GM18498 (cell line): ENCODE data around the gene PRDM5.
A peak's percentile ranks its signal among the peaks of the same experiment; 100 is the strongest.
"Not testable (repeated sequence)": the region's sequence is repeated elsewhere in the genome, so short reads cannot be mapped to it uniquely, and the experiment has no call there.

Experiments
- ATAC-seq: cut with Tn5 transposase; IDR thresholded peaks from one replicate; pipeline ENCODE4 v1.9.1; 2021; ENCODE audit warnings: mild to moderate bottlenecking, moderate library complexity; ENCODE audit not compliant: unreplicated experiment

PRDM5 gene

DNA sequence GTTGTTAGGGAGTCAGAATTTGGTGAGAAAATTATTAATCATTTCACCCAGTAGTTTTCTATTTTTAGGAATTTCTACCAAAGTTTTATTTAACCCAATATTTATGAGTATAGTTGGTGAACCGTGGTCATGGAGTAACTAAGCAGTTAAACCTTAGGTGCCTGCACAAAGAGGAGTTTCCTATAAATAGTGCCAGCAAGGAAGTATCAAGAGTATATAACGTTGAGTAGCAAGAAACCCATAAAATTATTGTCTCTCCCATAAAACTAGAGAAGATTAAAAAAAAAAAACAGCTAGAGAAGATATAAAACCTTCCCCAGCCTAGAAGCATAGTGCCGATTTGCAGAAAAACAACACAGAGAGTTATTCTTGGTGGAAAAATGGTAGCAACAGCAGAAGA is 158.9 kb downstream of the PRDM5 start:
- ATAC-seq: no peak

DNA sequence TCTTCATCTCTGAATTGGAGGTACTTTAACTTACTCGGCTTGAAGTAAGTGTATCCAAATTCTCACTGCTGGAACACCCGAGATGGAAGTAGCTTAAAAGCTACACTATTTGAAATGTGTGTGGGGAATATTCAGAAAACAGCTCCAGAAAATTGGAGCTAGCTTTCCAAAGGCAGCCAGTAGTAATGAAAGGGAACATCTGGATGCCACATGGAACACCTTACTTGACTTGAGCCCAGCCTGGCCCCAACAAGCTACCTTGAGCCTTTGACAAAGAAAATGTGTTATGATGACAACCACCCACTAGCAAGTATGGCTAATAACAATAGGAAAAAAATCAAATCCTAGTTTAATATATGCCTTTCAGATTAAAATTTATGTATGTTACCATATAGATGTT is 161.5 kb downstream of the PRDM5 start:
- ATAC-seq: no peak

DNA sequence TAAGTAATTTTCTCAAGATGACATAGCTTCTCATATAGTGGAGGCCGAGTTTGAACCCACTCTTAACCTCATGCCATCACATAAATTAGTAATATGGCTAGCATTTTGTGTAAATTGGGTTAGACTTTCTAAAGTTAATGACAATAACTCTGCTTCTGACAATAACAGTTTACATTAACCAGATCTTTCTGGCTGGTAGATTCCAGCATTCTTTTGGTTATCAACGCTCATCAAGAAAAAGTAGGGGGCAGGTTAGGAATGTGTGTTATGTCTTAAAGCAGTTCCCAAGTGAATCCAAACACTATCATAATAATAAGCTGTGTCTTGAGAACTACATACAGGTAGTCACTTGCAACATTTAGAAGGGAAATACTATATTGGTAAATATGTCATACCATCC is 162.5 kb downstream of the PRDM5 start:
- ATAC-seq: no peak

DNA sequence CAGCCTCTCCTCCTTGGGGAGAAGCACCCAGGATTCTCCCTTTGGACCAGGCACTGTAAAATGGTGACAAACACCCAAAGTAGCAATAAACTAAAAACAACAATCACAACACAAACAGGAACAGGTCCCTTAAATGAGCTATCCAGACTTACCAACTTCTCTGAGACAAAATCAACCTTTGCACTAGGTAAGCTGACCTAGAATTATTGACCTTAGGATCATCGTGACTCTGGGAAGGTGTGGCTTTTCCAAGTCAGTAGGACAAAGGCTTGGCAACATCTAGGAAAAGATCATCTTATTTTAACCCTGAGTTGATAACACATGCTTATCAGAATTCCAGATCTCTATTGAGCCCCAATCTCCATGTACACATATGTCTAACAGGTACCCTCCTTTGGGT is 166.7 kb downstream of the PRDM5 start:
- ATAC-seq: no peak

DNA sequence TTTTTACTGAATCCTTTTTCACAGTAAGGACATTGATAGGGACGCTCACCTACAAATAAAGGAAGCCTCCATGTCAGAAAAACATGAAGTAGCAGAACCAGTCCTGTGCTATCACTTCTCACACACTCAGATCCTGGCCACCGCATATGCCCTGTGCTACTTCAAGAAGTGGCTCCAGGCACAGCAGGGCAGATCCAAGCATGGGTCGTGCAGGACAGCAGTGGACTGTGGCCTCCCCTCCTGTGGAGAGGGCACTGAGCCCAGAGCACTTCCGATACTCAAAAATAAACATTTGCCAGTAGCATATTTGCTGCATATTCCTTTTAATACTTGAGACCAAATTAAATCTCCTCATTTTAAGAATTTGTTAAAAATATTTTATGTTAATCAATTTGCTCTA is 167.9 kb downstream of the PRDM5 start:
- no peak for ATAC-seq

DNA sequence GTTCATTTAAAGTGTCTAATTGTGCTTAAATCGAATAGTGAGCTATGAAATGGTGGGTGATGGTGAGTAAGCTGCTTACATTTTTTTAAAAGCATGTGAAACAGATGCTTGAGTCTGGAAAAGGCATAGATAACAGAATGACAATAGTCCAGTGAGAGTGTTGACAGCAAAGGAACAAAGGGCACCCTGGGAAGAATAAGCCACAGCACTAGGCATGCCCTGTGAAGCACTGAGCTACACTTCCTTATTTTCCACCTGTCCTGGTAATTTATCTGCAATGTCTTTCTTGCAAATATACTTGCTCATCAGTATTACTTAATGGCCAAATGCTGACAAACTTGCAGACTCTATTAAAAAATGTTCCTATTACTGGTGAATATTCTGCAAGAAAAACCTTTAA is 168.7 kb downstream of the PRDM5 start:
- no peak for ATAC-seq

DNA sequence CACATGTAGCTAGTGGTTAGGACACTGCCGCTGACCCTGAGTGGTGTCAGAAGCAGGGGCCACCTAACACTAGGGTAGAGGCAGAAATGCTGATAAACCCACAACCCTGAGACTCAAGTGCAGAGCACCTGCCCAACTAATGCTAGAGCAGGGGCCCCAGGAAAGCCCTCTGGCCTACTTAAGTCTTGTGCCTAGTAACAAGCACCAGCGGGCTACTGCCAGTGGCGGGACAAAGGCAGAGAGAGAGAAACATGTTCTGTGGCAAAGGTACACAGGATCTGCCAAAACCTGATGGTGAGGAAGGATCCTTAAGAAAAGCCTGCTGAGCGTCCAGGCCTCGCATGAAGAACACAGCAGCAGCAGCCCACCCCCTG is 172.4 kb downstream of the PRDM5 start:
- ATAC-seq: no peak

DNA sequence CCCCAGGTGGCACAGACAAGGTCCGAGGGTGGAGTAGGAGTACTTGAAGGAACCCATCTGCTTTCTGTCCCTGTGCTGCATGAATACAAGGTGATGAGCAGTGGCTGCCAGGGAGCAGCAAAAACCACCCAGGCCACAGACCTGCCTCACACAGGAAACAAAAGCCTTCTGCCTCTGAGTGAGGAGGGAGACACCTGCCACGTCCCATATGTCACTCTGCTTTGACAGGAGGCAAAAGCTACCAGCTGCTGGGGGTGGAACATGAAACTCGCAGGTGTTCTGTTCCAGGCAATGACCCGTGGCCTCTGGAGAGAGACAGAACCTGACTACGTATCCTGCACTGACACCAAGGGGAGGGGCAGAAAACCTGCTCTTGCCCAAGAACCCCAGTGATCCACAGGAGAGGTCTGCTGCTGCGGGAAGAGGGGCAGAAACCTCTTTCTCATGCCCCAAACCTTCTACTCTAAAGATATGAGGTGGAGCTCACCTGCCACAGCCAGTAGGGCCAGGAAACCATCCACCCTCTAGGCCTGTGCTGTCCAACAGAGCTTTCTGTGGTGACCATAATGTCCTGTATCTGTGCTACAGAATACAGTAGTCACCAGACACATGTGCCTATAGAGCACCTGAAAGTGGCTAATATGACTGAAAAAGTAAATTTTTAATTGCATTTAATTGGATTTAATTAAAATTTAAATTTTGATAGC is 172.9 kb downstream of the PRDM5 start:
- ATAC-seq: peak; percentile 99

DNA sequence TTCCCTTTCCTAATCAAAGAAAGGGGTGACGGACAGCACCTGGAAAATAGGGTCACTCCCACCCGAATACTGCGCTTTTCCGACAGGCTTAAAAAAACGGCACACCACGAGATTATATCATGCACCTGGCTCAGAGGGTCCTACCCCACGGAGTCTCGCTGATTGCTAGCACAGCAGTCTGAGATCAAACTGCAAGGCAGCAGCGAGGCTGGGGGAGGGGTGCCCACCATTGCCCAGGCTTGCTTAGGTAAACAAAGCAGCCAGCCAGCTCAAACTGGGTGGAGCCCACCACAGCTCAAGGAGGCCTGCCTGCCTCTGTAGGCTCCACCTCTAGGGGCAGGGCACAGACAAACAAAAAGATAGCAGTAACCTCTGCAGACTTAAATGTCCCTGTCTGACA is 180.9 kb downstream of the PRDM5 start:
- not testable (repeated sequence) for ATAC-seq

DNA sequence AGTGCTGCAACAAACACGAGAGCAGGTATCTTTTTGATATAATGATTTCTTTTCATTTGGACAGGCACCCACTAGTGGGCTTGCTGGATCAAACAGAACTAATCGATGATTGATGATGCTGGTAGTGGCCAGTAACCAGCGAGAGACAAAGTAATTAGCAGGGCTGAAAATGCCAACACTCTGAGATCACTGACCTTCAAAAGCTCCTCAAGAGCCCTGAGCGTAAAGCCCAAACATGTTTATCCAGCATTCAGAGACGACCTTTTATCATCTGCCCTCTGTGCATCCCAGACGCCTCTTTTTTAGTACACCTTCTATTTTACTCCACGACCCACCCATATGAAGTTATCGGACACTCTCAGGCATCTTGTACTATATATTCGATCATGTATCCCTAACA is 186.2 kb downstream of the PRDM5 start:
- no peak for ATAC-seq

DNA sequence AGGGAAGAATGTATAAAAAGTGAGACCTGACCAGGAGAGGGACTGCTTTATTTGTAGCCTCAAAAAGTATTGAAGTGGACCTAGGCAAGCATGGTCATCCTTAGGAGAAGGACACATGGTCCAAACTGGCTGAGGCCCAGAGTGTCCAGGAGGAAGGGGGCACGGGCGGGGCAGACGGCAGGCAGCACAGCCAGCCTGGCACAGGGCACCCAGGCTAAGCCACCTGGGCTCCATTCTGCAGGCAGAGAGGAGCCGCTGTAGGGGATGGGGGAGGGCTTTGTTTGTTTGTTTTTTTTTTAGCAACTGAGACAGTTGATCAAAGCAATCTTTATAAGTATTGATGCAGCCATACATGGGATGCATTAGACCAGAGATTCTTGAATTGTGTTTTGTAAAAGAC is 188.6 kb downstream of the PRDM5 start:
- ATAC-seq: no peak

DNA sequence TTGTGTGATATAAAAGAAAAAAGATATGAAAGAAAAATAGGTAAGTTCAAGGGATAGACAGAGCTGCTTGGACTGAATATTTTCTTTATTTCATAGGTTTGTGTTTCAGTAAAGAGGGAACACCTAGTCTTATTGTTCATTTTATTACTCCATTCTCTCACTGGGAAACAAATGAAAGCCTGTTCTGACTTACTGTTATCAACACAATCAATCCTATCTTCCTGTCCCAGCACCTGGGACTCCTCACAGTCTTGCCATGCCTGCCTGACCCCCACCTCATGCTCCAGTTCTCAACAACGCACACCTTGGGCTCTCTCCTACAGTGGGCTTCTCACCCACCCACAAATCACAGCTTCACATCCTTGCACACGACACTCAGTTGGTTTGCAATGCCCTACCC is 189.5 kb downstream of the PRDM5 start:
- ATAC-seq: no peak

DNA sequence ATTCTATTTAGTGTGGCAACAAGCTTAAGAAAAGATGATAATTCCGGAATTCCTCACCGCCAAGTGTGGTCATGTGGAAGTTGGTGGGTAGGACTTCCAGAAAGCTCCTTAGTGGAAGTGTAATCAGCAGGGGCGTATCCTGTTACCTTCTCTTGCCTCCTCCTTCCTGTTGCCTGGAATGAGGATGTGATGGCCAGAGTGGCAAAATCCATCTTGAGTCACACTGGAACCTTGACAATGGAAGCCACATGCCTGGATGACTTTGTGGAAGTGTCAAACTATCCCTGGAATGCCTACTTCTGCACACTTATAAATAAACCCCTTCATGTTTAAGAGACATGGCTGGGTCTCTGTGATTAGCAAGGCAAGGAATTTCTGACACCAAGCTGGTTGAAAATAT is 191.0 kb downstream of the PRDM5 start:
- ATAC-seq: no peak

DNA sequence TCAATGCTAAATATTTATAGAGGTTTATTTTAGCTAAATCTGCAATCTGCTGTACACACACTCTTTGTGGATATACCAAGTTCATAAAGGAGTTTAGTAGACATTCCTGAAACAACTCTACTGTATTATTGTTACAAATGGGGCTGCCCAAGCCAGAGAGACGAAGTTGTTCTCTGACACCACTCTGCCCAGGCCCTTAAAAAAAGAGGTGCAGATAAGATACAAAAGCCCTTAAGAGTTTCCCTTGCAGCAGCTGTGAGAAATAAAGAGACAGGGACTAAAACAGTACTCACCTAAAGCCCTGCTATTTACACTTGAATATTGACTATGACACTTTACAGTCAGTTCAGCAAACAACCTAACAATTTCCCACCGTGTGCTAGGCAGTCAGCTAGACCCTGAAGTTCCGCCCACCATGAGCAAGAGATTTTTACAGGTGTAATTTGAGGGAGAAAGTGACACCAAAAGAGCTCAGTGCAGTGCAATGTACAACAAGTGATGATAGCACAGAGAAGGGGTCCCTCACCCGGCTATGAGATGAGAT is 191.7 kb downstream of the PRDM5 start:
- no peak for ATAC-seq

DNA sequence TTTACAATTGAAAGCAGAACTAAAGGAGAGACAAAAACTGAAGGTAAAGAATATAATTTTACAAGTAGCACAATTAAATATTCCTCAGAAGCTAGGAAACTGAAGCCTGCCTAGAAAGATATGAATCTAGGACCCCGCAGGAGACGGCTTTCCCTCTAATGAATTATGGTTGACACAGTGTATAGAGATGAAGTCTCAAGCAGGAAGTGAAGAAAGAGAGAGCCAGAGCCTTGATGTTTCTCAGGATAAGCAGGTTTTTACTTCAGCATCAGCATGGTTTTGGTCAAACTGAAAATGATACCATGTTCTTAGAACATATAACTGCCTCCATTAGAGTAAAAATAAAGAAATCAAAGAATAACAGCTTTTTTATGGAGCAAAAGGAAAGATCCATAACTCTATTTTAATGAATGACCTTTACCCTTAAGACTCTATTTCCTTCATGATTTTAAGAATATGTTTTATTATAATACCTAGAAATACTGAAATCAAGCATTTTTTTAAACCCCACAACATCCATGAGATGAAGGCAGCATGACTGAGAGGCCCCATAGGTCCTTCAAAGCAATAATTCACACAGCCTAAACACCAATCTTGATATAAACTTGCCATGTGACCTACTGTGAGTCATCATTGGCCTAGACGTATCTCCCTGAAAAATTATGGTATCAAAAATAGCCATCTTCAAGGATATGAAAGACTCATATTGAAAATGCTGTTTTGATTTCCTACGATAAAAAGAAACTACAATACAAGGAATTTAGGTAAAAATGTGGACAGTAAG is 193.4 kb downstream of the PRDM5 start:
- no peak for ATAC-seq

DNA sequence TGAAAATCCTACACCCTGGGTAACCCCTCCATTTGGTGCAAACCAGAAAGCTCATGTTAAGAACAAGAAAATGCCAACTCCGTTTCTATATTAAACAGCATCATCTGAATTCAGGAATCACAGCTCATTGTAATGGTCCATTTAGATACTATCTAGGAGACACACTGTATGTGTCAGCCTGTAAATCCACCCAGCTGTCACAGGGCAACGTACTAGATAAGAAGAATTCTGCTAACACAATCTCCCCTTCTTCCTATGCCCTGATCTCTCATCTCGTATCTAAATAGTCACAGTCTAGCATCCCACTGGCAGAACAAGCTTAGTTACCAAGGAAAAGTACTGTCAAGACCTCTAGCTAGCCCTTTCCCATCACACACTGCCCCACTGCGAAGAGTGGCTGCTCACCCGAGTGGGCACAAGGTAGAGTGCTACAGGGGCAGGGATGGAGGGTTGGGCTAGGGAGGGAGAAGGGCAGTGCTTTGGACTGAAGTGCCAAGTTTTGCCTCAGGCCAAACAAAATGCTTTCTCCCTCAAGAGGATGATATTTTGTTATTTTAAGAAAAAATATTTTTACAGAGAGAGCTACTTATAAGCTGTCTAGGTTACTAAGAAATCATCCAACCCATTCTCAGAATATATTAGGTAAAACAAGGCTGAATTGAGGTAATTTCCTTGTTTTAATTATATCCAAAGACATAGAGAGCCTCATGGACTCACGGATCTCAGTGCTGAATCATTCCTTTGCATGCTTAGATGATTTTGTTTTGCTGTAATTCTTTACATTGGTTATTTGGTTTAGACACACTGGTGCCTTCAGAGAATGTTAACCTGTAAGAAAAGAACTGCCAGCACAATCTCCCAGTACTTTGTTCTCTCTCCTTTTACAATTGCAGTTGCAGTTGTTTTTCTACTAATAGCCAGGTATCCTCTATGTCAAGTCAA is 196.6 kb downstream of the PRDM5 start:
- ATAC-seq: no peak

DNA sequence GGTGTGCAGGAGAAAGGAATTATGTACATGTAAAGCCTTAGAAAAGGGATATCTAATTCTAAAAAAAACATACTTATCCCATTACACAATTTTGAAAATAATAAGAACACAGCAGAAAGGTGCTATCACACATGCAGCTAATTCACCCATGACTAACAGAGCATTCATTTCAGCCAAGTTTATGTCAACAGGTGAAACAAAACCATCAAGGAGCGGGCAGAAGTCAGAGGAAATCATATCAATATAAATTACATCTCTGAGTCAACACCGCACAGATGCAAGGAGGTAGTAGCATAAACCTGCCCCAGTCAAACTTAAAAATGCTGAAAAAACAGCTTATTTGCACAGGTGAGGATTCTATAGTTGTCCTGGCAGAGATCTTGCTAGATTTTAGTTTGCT is 197.9 kb downstream of the PRDM5 start:
- no peak for ATAC-seq

DNA sequence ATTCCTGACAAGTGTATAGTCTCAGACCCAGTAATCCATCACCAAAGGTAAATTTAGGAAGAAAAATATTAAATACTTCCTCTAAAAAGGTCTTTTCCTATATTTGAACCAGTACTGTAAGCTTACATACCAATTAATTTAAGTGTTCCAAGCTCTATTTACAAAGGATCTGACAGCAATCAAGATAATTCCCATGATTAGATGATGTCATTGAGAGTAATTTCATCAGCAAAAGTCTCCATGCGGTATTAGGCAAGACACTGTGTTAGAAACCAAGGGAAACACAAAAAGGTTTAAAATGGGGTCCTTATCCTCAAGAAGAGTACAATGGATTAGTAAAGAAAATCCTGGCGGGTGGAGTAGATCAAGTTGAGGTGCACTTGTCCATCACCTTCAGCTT is 198.5 kb downstream of the PRDM5 start:
- no peak for ATAC-seq

DNA sequence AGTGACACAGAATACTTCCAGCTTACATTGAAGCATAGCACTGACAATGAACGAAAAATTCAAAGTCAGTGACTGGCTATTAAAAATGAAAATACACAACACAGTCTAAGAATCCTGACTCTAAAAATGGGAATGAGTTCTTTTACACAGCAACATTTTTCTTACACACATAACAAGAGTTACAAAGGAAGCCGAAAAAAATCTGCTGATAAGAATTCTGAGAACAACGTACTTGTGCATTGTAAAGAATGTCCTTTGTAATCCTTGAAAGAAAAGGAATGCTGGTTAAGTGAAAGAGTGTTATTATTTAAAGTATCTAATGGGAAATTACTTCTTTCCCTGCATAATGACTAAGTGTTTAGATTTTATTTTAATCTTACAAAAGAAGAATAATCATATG is 199.4 kb downstream of the PRDM5 start:
- no peak for ATAC-seq

DNA sequence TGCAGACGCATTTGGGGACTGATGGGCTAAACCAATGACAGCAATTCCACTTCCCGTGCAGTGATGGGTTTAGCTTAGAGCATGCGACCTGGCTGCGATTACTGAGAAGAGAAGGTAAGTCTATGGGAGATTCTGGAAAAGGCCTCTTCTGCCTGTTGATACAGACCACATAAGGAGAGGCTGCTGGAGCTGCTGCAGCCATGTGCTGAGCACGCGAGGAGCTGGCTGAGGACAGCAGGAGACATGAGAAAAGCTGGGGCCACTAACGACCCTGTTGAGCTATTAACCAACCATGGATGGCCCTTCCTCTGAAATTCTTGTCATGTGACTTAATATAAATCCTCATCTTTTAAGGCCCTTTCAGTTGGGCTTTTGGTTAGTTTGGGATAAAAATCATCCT is 199.9 kb downstream of the PRDM5 start:
- ATAC-seq: no peak

DNA sequence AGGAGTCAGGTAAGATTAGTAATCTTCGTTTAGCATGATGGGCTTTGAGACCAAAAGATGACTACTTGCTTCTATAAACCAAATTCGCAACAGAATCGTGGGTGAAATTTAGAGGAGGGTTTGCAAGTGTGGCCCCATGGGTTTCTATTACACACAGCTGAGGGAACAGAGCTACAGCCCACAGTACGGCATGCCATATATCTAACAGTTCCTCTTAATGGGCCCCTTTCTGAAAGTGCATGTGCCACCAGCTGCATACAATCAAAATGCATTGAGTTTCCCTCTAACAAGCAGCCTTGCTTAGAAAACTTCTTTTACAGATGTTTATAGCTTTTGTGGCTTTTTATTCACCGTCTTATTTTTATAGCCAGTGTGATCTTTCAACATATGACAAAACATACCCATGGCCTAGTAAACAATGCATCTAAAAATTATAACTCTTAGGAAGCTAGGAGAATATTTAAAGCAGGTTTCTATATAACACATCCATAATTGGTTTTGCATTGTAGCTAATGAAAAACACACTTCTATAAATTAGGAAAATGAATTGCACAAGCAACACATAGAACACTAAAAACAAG is 202.1 kb downstream of the PRDM5 start:
- ATAC-seq: no peak
